ENCODE data around the gene PNLIPRP3. TPM values are rescaled to one million over a fixed set of nuclear protein-coding genes. Genes with fewer than 3 reads are reported as not detected.
"Not testable (repeated sequence)": the region's sequence is repeated elsewhere in the genome, so short reads cannot be mapped to it uniquely, and the experiment has no call there.

PNLIPRP3 gene
- total and polyA plus RNA-seq, 9 of the 15 experiments (the other 6 are each of a cell fraction or from before 2014, with no cell fraction given) = not detected

- H3K4me1 ChIP-seq (replicated peaks in 1 of 2; ENCODE audit: control insufficient read depth in 2 of 2, insufficient read depth in 2 of 2, low read length in 2 of 2); DNase-seq (ENCODE audit: extremely low read depth in 1 of 4, low spot score in 3 of 4); H3K9me1 ChIP-seq (ENCODE audit: control insufficient read depth, insufficient read depth, low read length); POLR2A ChIA-PET; CTCF ChIA-PET (ENCODE audit: low intra/inter-chr PET ratio); H3K27ac ChIP-seq (ENCODE audit: extremely low read depth, low read depth, low read length); H3K27me3 ChIP-seq (ENCODE audit: control insufficient read depth in 2 of 2, insufficient read depth in 2 of 2, low read length in 2 of 2); intact Hi-C loops (cut with micrococcal nuclease); BruUV-seq (replicated peaks); H3K9ac ChIP-seq (ENCODE audit: insufficient read depth in 1 of 2, low read depth in 2 of 2, low read length in 2 of 2); H2AFZ ChIP-seq (ENCODE audit: low read depth, low read length); H3K4me3 ChIP-seq; ATAC-seq; FAIRE-seq; H3K4me2 ChIP-seq (ENCODE audit: insufficient read depth, low read length); H3K9me3 ChIP-seq (replicated peaks; ENCODE audit: control insufficient read depth, insufficient read depth, low read depth, low read length); in situ Hi-C loops (cut with MboI); H3K79me2 ChIP-seq (ENCODE audit: control insufficient read depth, insufficient read depth, low read length); H3K36me3 ChIP-seq (ENCODE audit: control insufficient read depth, insufficient read depth, low read length); H4K20me1 ChIP-seq (replicated peaks; ENCODE audit: control insufficient read depth, insufficient read depth, low read length): not testable (repeated sequence)
- 6% methylated on average over 10 of the region's 43 CpGs for WGBS (ENCODE audit: insufficient coverage, low coverage, missing lambda C conversion rate)
Measured at GRCh38 chr10:116393246-116393831, 34.3 kb upstream of the PNLIPRP3 start.

GRCh38 chr10:116395223-116395985, 32.2 kb upstream of the PNLIPRP3 start:
- CTCF ChIA-PET (ENCODE audit: low intra/inter-chr PET ratio) = no interaction called here
- FAIRE-seq = no peak

More at GRCh38 chr10:116395223-116395985, 32.2 kb upstream of the PNLIPRP3 start:
- ATAC-seq = no peak
- H3K4me3 ChIP-seq = no peak overlapping the region
- DNase-seq (ENCODE audit: extremely low read depth in 1 of 4, low spot score in 3 of 4) = no peak
- H3K9ac ChIP-seq (ENCODE audit: insufficient read depth in 1 of 2, low read depth in 2 of 2, low read length in 2 of 2) = no peak overlapping the region
- no peaks in the 10 kb centered on the region for H3K27me3 ChIP-seq (ENCODE audit: control insufficient read depth in 2 of 2, insufficient read depth in 2 of 2, low read length in 2 of 2)
- WGBS (ENCODE audit: insufficient coverage, low coverage, missing lambda C conversion rate) = 2% methylated on average over 10 of the region's 13 CpGs
- POLR2A ChIA-PET = no interaction called here
- H3K79me2 ChIP-seq (ENCODE audit: control insufficient read depth, insufficient read depth, low read length) = no peaks in the 10 kb centered on the region
- H3K36me3 ChIP-seq (ENCODE audit: control insufficient read depth, insufficient read depth, low read length) = no peaks in the 10 kb centered on the region
- H3K27ac ChIP-seq (ENCODE audit: extremely low read depth, low read depth, low read length) = no peak overlapping the region
- in situ Hi-C loops (cut with MboI) = no loop called here
- no TSS peak for BruUV-seq (replicated peaks)
- H3K9me1 ChIP-seq (ENCODE audit: control insufficient read depth, insufficient read depth, low read length) = no peaks in the 10 kb centered on the region
- no peak overlapping the region for H3K4me2 ChIP-seq (ENCODE audit: insufficient read depth, low read length)
- no peaks in the 10 kb centered on the region for H3K4me1 ChIP-seq (replicated peaks in 1 of 2; ENCODE audit: control insufficient read depth in 2 of 2, insufficient read depth in 2 of 2, low read length in 2 of 2)
- H4K20me1 ChIP-seq (replicated peaks; ENCODE audit: control insufficient read depth, insufficient read depth, low read length) = no peaks in the 10 kb centered on the region
- TF ChIP-seq ZNF76 (CRISPR knock-in tag; IDR thresholded peaks at IDR 0.05; ENCODE audit: borderline replicate concordance) = no peak
- TF ChIP-seq RFX5 (IDR thresholded peaks at IDR 0.05; ENCODE audit: low read depth, low read length) = no peak
- TF ChIP-seq THRA (IDR thresholded peaks at IDR 0.05) = no peak
- no peaks in the 10 kb centered on the region for H3K9me3 ChIP-seq (replicated peaks; ENCODE audit: control insufficient read depth, insufficient read depth, low read depth, low read length)
- intact Hi-C loops (cut with micrococcal nuclease) = no loop called here
- no peak overlapping the region for H2AFZ ChIP-seq (ENCODE audit: low read depth, low read length)

All from K562 (cell line).